ENCODE measurements around the gene MAP1LC3C.

DNA sequence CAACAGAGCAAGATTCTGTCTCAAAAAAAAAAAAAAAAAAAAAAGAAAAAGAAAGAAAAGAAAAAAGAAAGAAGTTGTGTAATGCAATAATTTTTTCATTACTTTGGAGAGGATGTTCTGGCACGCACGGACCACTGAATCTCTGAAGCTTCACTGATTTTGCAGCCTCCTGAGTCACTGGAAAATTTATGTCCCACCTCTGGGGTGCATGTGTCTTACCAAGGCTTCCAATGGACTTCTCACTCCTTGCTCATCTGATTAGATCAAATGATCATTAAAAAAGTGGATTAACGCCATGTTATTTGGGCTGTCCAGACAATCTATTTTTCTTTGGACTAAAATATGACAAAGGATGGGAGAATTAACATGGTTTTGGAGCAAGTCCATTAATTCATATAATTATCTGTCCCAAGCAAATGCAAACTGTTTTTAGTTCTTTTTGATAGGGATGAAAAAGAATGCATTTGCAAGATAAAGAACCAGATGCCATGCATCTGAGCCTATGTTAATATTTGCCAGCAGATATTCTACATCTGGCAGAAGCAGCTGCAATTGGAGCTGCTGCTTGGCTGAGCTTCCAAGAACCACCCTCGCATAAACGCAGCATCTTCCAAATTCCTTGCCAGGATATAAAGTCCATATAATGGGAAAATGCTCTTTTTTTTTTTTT is 10.1 kb upstream of the MAP1LC3C start:
- TF ChIP-seq SMC3 (conservative IDR thresholded peaks at IDR 0.05; ENCODE audit: poor library complexity) (no peak), EZH2 (IDR thresholded peaks at IDR 0.05; ENCODE audit: borderline replicate concordance, insufficient read depth, low read length, poor library complexity, severe bottlenecking) (no peak), EP300 (conservative IDR thresholded peaks at IDR 0.05; ENCODE audit: poor library complexity, severe bottlenecking) (no peak), TAF1 (IDR thresholded peaks at IDR 0.05; ENCODE audit: low read depth) (no peak), RAD21 (conservative IDR thresholded peaks at IDR 0.05) (no peak)
- TF ChIP-seq, protein P1, sequence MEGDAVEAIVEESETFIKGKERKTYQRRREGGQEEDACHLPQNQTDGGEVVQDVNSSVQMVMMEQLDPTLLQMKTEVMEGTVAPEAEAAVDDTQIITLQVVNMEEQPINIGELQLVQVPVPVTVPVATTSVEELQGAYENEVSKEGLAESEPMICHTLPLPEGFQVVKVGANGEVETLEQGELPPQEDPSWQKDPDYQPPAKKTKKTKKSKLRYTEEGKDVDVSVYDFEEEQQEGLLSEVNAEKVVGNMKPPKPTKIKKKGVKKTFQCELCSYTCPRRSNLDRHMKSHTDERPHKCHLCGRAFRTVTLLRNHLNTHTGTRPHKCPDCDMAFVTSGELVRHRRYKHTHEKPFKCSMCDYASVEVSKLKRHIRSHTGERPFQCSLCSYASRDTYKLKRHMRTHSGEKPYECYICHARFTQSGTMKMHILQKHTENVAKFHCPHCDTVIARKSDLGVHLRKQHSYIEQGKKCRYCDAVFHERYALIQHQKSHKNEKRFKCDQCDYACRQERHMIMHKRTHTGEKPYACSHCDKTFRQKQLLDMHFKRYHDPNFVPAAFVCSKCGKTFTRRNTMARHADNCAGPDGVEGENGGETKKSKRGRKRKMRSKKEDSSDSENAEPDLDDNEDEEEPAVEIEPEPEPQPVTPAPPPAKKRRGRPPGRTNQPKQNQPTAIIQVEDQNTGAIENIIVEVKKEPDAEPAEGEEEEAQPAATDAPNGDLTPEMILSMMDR (IDR thresholded peaks at IDR 0.05; ENCODE audit: poor library complexity, severe bottlenecking), result no peak
- TF ChIP-seq, protein P2, sequence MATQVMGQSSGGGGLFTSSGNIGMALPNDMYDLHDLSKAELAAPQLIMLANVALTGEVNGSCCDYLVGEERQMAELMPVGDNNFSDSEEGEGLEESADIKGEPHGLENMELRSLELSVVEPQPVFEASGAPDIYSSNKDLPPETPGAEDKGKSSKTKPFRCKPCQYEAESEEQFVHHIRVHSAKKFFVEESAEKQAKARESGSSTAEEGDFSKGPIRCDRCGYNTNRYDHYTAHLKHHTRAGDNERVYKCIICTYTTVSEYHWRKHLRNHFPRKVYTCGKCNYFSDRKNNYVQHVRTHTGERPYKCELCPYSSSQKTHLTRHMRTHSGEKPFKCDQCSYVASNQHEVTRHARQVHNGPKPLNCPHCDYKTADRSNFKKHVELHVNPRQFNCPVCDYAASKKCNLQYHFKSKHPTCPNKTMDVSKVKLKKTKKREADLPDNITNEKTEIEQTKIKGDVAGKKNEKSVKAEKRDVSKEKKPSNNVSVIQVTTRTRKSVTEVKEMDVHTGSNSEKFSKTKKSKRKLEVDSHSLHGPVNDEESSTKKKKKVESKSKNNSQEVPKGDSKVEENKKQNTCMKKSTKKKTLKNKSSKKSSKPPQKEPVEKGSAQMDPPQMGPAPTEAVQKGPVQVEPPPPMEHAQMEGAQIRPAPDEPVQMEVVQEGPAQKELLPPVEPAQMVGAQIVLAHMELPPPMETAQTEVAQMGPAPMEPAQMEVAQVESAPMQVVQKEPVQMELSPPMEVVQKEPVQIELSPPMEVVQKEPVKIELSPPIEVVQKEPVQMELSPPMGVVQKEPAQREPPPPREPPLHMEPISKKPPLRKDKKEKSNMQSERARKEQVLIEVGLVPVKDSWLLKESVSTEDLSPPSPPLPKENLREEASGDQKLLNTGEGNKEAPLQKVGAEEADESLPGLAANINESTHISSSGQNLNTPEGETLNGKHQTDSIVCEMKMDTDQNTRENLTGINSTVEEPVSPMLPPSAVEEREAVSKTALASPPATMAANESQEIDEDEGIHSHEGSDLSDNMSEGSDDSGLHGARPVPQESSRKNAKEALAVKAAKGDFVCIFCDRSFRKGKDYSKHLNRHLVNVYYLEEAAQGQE (IDR thresholded peaks at IDR 0.05; ENCODE audit: borderline replicate concordance), result no peak

Measured in neural cell (in vitro differentiated cells).